Fibroblast of lung (primary cell): ENCODE data around the gene ATP13A5. TPM values are rescaled to one million over a fixed set of nuclear protein-coding genes. Genes with fewer than 3 reads are reported as not detected.

ENCODE experiments used
- DNase-seq, 2 donors: peaks; one replicate each; pipeline versions ENCODE4 v3.0.0 to v3.0.0-alpha.2; 2010; ENCODE audit warnings: low read depth in 2 of 2
- H2AFZ ChIP-seq: 2 replicates; pipeline ENCODE4 v1.5.1; 2012; ENCODE audit warnings: low read length, control low read depth, inconsistent platforms
- H3K27ac ChIP-seq: 2 replicates; pipeline ENCODE4 v1.5.1; 2011; ENCODE audit warnings: low read length, control low read depth; ENCODE audit not compliant: insufficient read depth
- H3K27me3 ChIP-seq: 2 replicates; pipeline ENCODE4 v1.5.1; 2011; ENCODE audit warnings: mild to moderate bottlenecking, low read length; ENCODE audit not compliant: control insufficient read depth, insufficient read depth
- H3K36me3 ChIP-seq: 2 replicates; pipeline ENCODE4 v1.5.1; 2011; ENCODE audit warnings: low read length; ENCODE audit not compliant: control insufficient read depth, insufficient read depth
- H3K4me1 ChIP-seq: 2 replicates; pipeline ENCODE4 v1.5.1; 2011; ENCODE audit warnings: low read length; ENCODE audit not compliant: control insufficient read depth, insufficient read depth; ENCODE audit errors: extremely low read depth
- H3K4me2 ChIP-seq: 2 replicates; pipeline ENCODE4 v1.5.1; 2011; ENCODE audit warnings: low read length, control low read depth; ENCODE audit not compliant: insufficient read depth; ENCODE audit errors: extremely low read depth
- H3K4me3 ChIP-seq, 4 experiments: fragments of 200-600 bp in 1 of 4; sonication (generic) in 1 of 4; replicated peaks in 1 of 4; 2 replicates each; pipeline ENCODE4 v1.5.1; 2011 to 2016; ENCODE audit warnings: low read length in 4 of 4, low read depth in 3 of 4, mild to moderate bottlenecking in 3 of 4, control low read depth in 2 of 4, inconsistent platforms in 1 of 4, mixed read lengths in 1 of 4; ENCODE audit not compliant: insufficient read depth in 1 of 4; ENCODE audit errors: control extremely low read depth in 1 of 4
- H3K79me2 ChIP-seq: 2 replicates; pipeline ENCODE4 v1.5.1; 2012; ENCODE audit warnings: mild to moderate bottlenecking, low read length, inconsistent platforms; ENCODE audit not compliant: control insufficient read depth, insufficient read depth
- H3K9ac ChIP-seq: 2 replicates; pipeline ENCODE4 v1.5.1; 2011; ENCODE audit warnings: mild to moderate bottlenecking, low read length, control low read depth; ENCODE audit not compliant: insufficient read depth
- H3K9me3 ChIP-seq: 2 replicates; pipeline ENCODE4 v1.5.1; 2012; ENCODE audit warnings: low read depth, low read length; ENCODE audit not compliant: control insufficient read depth, insufficient read depth
- H4K20me1 ChIP-seq: 2 replicates; pipeline ENCODE4 v1.5.1; 2011; ENCODE audit warnings: low read length; ENCODE audit not compliant: control insufficient read depth, insufficient read depth; ENCODE audit errors: extremely low read depth
- CTCF ChIP-seq, 2 donors: IDR thresholded peaks in 1 of 2; conservative IDR thresholded peaks in 1 of 2; 1 replicate in 1 of 2; 2 replicates in 1 of 2; pipeline ENCODE4 v1.5.1; 2011 to 2012; ENCODE audit warnings: low read length in 2 of 2, control low read depth in 1 of 2, inconsistent platforms in 1 of 2, low read depth in 1 of 2, mild to moderate bottlenecking in 1 of 2
- EZH2 ChIP-seq: IDR thresholded peaks from 2 replicates; pipeline ENCODE4 v1.5.1; 2012; ENCODE audit warnings: low read length, control low read depth, mild to moderate bottlenecking; ENCODE audit errors: missing control alignments
- polyA plus RNA-seq, 2 donors: library from polyadenylated mRNA; depleted of rRNA in 1 of 2; stranded (reverse) in 1 of 2; unstranded in 1 of 2; fragments of >200 nt; gene quantifications; 2 replicates each; pipeline ENCODE4 v1.2.1, GENCODE V29; 2011 to 2012; ENCODE audit warnings: missing spikeins in 1 of 2
- total RNA-seq: library from RNA; depleted of rRNA; stranded (reverse); fragments of >200 nt; gene quantifications from 2 replicates; pipeline ENCODE4 v1.2.1, GENCODE V29; 2014

ATP13A5 gene
- total and polyA plus RNA-seq, 2 donors (not counting 1 experiment from before 2014, with no cell fraction given): not detected

GRCh38 chr3:193367868-193368267 lies 10.7 kb downstream of the ATP13A5 start:
- no peaks in the 10 kb centered on the region for H4K20me1 ChIP-seq
- H3K27ac ChIP-seq: no peak overlapping the region
- H3K4me3 ChIP-seq: no peak overlapping the region
- no peaks in the 10 kb centered on the region for H3K9me3 ChIP-seq
- DNase-seq: no peak
- no peak overlapping the region for H2AFZ ChIP-seq
- no peaks in the 10 kb centered on the region for H3K36me3 ChIP-seq
- no peak for TF ChIP-seq EZH2
- no peak for TF ChIP-seq CTCF (conservative IDR thresholded peaks at IDR 0.05 in 1 of 2, IDR thresholded peaks at IDR 0.05 in 1 of 2; ENCODE audit: low read depth in 1 of 2, low read length in 2 of 2)
- H3K9ac ChIP-seq: no peak overlapping the region
- H3K4me1 ChIP-seq: no peaks in the 10 kb centered on the region
- H3K4me2 ChIP-seq: no peak overlapping the region
- H3K79me2 ChIP-seq: no peaks in the 10 kb centered on the region
- H3K27me3 ChIP-seq: no peaks in the 10 kb centered on the region

- Histone ChIP-seq H3K27ac (no peak overlapping the region), H3K36me3 (no peaks in the 10 kb centered on the region), H3K9me3 (no peaks in the 10 kb centered on the region), H3K9ac (no peak overlapping the region), H3K4me1 (no peaks in the 10 kb centered on the region), H3K79me2 (no peaks in the 10 kb centered on the region), H3K4me3 (no peak overlapping the region), H3K27me3 (no peaks in the 10 kb centered on the region), H4K20me1 (no peaks in the 10 kb centered on the region), H3K4me2 (no peak overlapping the region), H2AFZ (no peak overlapping the region)
- no peak for DNase-seq
- TF ChIP-seq EZH2: no peak
- TF ChIP-seq CTCF (conservative IDR thresholded peaks at IDR 0.05 in 1 of 2, IDR thresholded peaks at IDR 0.05 in 1 of 2; ENCODE audit: low read depth in 1 of 2, low read length in 2 of 2): no peak
Observed at GRCh38 chr3:193357291-193357690, 21.3 kb downstream of the ATP13A5 start.

- no peak overlapping the region for H2AFZ ChIP-seq
- no peak overlapping the region for H3K9ac ChIP-seq
- H3K9me3 ChIP-seq: no peaks in the 10 kb centered on the region
- H3K79me2 ChIP-seq: no peaks in the 10 kb centered on the region
- no peak for DNase-seq
- H3K4me1 ChIP-seq: no peaks in the 10 kb centered on the region
- H3K4me2 ChIP-seq: no peak overlapping the region
- TF ChIP-seq EZH2: no peak
- no peaks in the 10 kb centered on the region for H3K36me3 ChIP-seq
- no peaks in the 10 kb centered on the region for H3K27me3 ChIP-seq
- no peak overlapping the region for H3K27ac ChIP-seq
- no peak overlapping the region for H3K4me3 ChIP-seq
- H4K20me1 ChIP-seq: no peaks in the 10 kb centered on the region
Observed at GRCh38 chr3:193354423-193354822, 24.1 kb downstream of the ATP13A5 start.
